HepG2 (cell line): ENCODE results near the gene RGS19. TPM values are rescaled to one million over a fixed set of nuclear protein-coding genes. Genes with fewer than 3 reads are reported as not detected.

Experiments
- ARID2 ChIP-seq: sonication (generic); formaldehyde crosslinking; IDR thresholded peaks from 2 replicates; pipeline ENCODE4 v1.8.1; 2022; ENCODE audit warnings: mild to moderate bottlenecking, missing genetic modification reagents, borderline replicate concordance
- ATF7-NPFF ChIP-seq: sonication (generic); formaldehyde crosslinking; IDR thresholded peaks from 2 replicates; pipeline ENCODE4 v1.8.1; 2023; ENCODE audit warnings: mild to moderate bottlenecking, low read depth, missing genetic modification reagents, moderate library complexity
- CCDC6 ChIP-seq: sonication (generic); formaldehyde crosslinking; IDR thresholded peaks from 2 replicates; pipeline ENCODE4 v1.8.1; 2022; ENCODE audit warnings: mild to moderate bottlenecking, missing genetic modification reagents, moderate library complexity
- DDIT3 ChIP-seq: sonication (generic); formaldehyde crosslinking; IDR thresholded peaks from 2 replicates; pipeline ENCODE4 v1.4.0; 2020; ENCODE audit warnings: mild to moderate bottlenecking, missing genetic modification reagents
- DNMT1 ChIP-seq: sonication (generic); formaldehyde crosslinking; IDR thresholded peaks from 2 replicates; pipeline ENCODE4 v1.5.1; 2020; ENCODE audit warnings: mild to moderate bottlenecking, missing genetic modification reagents
- FOXK2 ChIP-seq: fragments of 450-650 bp; IDR thresholded peaks from 2 replicates; pipeline ENCODE4 v1.6.1; 2016
- HNRNPH1 ChIP-seq: fragments of 200-400 bp; formaldehyde crosslinking; optimal IDR thresholded peaks from 2 replicates; pipeline ENCODE3; 2017; ENCODE audit warnings: mild to moderate bottlenecking, low read depth, low read length
- IKZF1 ChIP-seq: fragments of 450-650 bp; IDR thresholded peaks from 2 replicates; pipeline ENCODE4 v1.7.1; 2016
- IRF2 ChIP-seq: IDR thresholded peaks from 2 replicates; pipeline ENCODE4 v1.6.1; 2018; ENCODE audit warnings: missing genetic modification reagents, missing compliant biosample characterization
- KDM1A ChIP-seq: IDR thresholded peaks from 2 replicates; pipeline ENCODE4 v1.6.1; 2016; ENCODE audit warnings: missing compliant biosample characterization
- MED1 ChIP-seq: sonication (generic); formaldehyde crosslinking; IDR thresholded peaks from 2 replicates; pipeline ENCODE4 v1.4.0; 2020; ENCODE audit warnings: missing genetic modification reagents
- NR0B2 ChIP-seq: sonication (generic); formaldehyde crosslinking; IDR thresholded peaks from 2 replicates; pipeline ENCODE4 v1.4.0; 2020; ENCODE audit warnings: mild to moderate bottlenecking, missing genetic modification reagents
- PAXIP1 ChIP-seq: sonication (generic); formaldehyde crosslinking; conservative IDR thresholded peaks from 2 replicates; pipeline ENCODE4 v1.4.0; 2020; ENCODE audit warnings: mild to moderate bottlenecking, missing genetic modification reagents, moderate library complexity
- SIN3A ChIP-seq: IDR thresholded peaks from 2 replicates; pipeline ENCODE4 v1.6.1; 2011; ENCODE audit warnings: low read depth, mild to moderate bottlenecking, control low read depth, low read length, borderline replicate concordance
- SMARCE1 ChIP-seq: fragments of 450-650 bp; IDR thresholded peaks from 2 replicates; pipeline ENCODE4 v1.6.1; 2017; ENCODE audit warnings: borderline replicate concordance
- TMF1 ChIP-seq: sonication (generic); formaldehyde crosslinking; IDR thresholded peaks from 2 replicates; pipeline ENCODE4 v1.8.1; 2022; ENCODE audit warnings: low read depth, missing genetic modification reagents
- YEATS4 ChIP-seq: sonication (generic); formaldehyde crosslinking; IDR thresholded peaks from 2 replicates; pipeline ENCODE4 v1.4.0; 2020; ENCODE audit warnings: missing genetic modification reagents, borderline replicate concordance
- ZBTB3 ChIP-seq: sonication (generic); formaldehyde crosslinking; IDR thresholded peaks from 2 replicates; pipeline ENCODE4 v1.4.0; 2020; ENCODE audit warnings: low read depth, mild to moderate bottlenecking, moderate library complexity, missing genetic modification reagents, borderline replicate concordance
- ZKSCAN5 ChIP-seq: sonication (generic); formaldehyde crosslinking; IDR thresholded peaks from 2 replicates; pipeline ENCODE4 v1.5.1; 2020; ENCODE audit warnings: mild to moderate bottlenecking, missing genetic modification reagents
- ZNF205 ChIP-seq: IDR thresholded peaks from 2 replicates; pipeline ENCODE4 v1.6.1; 2018; ENCODE audit warnings: missing biosample characterization, missing genetic modification reagents
- ZNF256 ChIP-seq: sonication (generic); formaldehyde crosslinking; conservative IDR thresholded peaks from 2 replicates; pipeline ENCODE4 v1.4.0; 2020; ENCODE audit warnings: missing genetic modification reagents
- ZNF432 ChIP-seq: sonication (generic); formaldehyde crosslinking; IDR thresholded peaks from 2 replicates; pipeline ENCODE4 v1.5.0; 2020; ENCODE audit warnings: missing genetic modification reagents, mild to moderate bottlenecking, borderline replicate concordance
- ZNF556 ChIP-seq: sonication (generic); formaldehyde crosslinking; IDR thresholded peaks from 2 replicates; pipeline ENCODE4 v1.4.0; 2020; ENCODE audit warnings: mild to moderate bottlenecking, missing genetic modification reagents, borderline replicate concordance
- ZNF563 ChIP-seq: sonication (generic); formaldehyde crosslinking; IDR thresholded peaks from 2 replicates; pipeline ENCODE4 v1.8.0; 2022; ENCODE audit warnings: mild to moderate bottlenecking, moderate library complexity, missing genetic modification reagents
- ZNF564 ChIP-seq: sonication (generic); formaldehyde crosslinking; IDR thresholded peaks from 2 replicates; pipeline ENCODE4 v1.8.1; 2023; ENCODE audit warnings: mild to moderate bottlenecking, missing genetic modification reagents
- ZNF800 ChIP-seq: sonication (generic); formaldehyde crosslinking; IDR thresholded peaks from 2 replicates; pipeline ENCODE4 v1.4.0; 2020; ENCODE audit warnings: missing genetic modification reagents
- polyA plus RNA-seq, 8 experiments: library from polyadenylated mRNA; depleted of rRNA in 3 of 8; stranded (reverse) in 7 of 8; unstranded in 1 of 8; fragments of >200 nt; fragmentation: Illumina TruSeq in 4 of 8; extraction: Trizol in 4 of 8; gene quantifications; 2 replicates each; pipeline versions ENCODE4 v1.2.1 to v1.2.3, GENCODE V29; 2011 to 2016; ENCODE audit warnings: low read depth in 4 of 8, missing spikeins in 1 of 8, mixed read lengths in 1 of 8; ENCODE audit not compliant: insufficient read depth in 1 of 8
- total RNA-seq, 5 experiments: library from RNA; depleted of rRNA; stranded (reverse); fragments of >200 nt; fragmentation: Illumina TruSeq; extraction: Trizol; gene quantifications; 2 replicates each; pipeline ENCODE4 v1.2.3, GENCODE V29; 2016; ENCODE audit warnings: low read depth in 1 of 5

RGS19 gene
- total and polyA plus RNA-seq, 2 of the 13 experiments (the other 11 are each of a cell fraction or from before 2014, with no cell fraction given), result 10.7 to 11.9 TPM

- TF ChIP-seq PAXIP1 (CRISPR knock-in tag), result no peak
- TF ChIP-seq ZNF563 (CRISPR knock-in tag), result no peak
- no peak for TF ChIP-seq ZNF800 (CRISPR knock-in tag)
- no peak for TF ChIP-seq MED1 (CRISPR knock-in tag)
- peak; percentile 11; the same call in 1 of the 2 replicates for TF ChIP-seq ZKSCAN5 (CRISPR knock-in tag)
- TF ChIP-seq ZNF205 (CRISPR knock-in tag), result no peak
- TF ChIP-seq YEATS4 (CRISPR knock-in tag), result 0 out of 2 replicates have a peak, but pooled peaks have one; percentile 4
- TF ChIP-seq ZNF432, result no peak
- TF ChIP-seq ATF7-NPFF (CRISPR knock-in tag), result no peak
- no peak for TF ChIP-seq FOXK2
- TF ChIP-seq ARID2, result 0 out of 2 replicates have a peak, but pooled peaks have one; percentile 11
- TF ChIP-seq ZNF256, result no peak; the same call in 1 of the 2 replicates
- TF ChIP-seq ZBTB3 (CRISPR knock-in tag), result no peak
- TF ChIP-seq IKZF1, result 0 out of 2 replicates have a peak, but pooled peaks have one; percentile 27
- TF ChIP-seq SMARCE1, result no peak
- TF ChIP-seq CCDC6, result no peak
- TF ChIP-seq SIN3A, result no peak; the same call in 1 of the 2 replicates
- peak; percentile 45; the same call in 1 of the 2 replicates for TF ChIP-seq ZNF564
- TF ChIP-seq ZNF556 (CRISPR knock-in tag), result no peak
- peak; percentile 44; the same call in 1 of the 2 replicates for TF ChIP-seq NR0B2 (CRISPR knock-in tag)
- no peak; the same call in 1 of the 2 replicates for TF ChIP-seq DNMT1 (CRISPR knock-in tag)
- no peak for TF ChIP-seq IRF2 (CRISPR knock-in tag)
- no peak for TF ChIP-seq HNRNPH1
- peak; percentile 100 for TF ChIP-seq KDM1A (CRISPR knock-in tag)
- 0 out of 2 replicates have a peak, but pooled peaks have one; percentile 62 for TF ChIP-seq TMF1 (CRISPR knock-in tag)
- TF ChIP-seq DDIT3, result no peak
These were observed 23.9 kb downstream of the RGS19 start (continued) for GRCh38 chr20:64055396-64055892.
